GM21381 (cell line): Measurements from ENCODE around the gene FAM131C.
"Not testable (repeated sequence)": the region's sequence is repeated elsewhere in the genome, so short reads cannot be mapped to it uniquely, and the experiment has no call there.

Source experiments
- ATAC-seq: cut with Tn5 transposase; IDR thresholded peaks from one replicate; pipeline ENCODE4 v1.9.1; 2021; ENCODE audit warnings: mild to moderate bottlenecking, moderate library complexity; ENCODE audit not compliant: unreplicated experiment

FAM131C gene

DNA sequence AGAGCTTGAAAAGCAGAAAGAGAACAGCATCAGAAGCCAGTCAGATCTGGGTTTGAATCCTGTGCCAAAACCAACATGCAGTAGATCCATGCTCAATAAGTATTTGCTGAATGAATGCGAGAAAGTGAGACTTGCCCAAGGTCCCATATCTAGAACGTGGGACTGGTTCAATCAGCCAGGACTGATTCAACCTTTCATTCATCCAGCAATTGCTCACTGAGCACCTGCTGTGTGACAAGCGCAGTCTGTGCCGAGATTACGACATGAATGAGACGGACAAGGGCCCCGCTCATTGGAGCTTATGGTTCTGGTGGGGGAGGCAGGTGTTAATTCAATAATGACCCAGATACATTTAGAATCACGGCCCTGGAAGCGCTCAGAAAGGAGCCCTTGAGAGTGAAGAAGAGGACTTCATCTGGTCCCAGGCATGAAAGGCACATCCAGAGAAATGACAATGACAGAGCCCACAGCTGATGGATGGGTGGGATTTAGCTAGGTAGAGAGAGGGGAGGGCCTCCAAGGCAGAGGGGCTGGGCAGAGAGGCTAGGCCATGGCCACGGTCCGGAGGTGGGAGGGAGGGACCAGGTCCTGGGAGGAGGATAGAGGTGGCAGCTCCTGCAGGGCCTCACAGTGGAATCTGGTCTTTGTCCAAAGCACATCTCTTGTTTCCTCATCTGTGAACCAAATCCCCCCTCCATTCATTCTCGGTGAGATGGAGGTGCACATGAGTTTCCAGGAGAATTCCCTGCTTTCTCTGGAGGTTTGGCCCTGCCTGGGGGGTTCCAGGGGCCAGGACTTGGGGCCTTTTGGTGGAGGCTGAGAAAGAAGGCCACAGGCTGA, 4.2 kb upstream of the FAM131C start:
- no peak for ATAC-seq

DNA sequence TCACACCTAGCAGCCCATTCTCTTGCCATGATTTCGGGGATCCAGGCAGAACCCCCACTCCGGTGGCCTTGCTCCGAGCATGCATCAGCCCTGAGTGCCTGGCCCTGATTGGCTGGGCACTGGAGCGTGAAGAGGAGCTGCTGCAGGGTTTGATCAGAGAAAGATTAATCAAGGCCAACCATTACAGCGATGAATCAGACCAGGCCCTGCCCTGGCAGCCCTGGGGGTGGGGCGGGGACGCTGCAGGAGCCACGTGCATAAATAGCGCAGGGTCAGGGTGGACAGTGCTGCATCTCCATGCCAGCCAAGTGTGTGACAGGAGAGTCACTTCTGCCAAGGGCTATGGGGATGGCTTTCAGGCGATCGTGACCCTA, 3.4 kb upstream of the FAM131C start:
- no peak for ATAC-seq

DNA sequence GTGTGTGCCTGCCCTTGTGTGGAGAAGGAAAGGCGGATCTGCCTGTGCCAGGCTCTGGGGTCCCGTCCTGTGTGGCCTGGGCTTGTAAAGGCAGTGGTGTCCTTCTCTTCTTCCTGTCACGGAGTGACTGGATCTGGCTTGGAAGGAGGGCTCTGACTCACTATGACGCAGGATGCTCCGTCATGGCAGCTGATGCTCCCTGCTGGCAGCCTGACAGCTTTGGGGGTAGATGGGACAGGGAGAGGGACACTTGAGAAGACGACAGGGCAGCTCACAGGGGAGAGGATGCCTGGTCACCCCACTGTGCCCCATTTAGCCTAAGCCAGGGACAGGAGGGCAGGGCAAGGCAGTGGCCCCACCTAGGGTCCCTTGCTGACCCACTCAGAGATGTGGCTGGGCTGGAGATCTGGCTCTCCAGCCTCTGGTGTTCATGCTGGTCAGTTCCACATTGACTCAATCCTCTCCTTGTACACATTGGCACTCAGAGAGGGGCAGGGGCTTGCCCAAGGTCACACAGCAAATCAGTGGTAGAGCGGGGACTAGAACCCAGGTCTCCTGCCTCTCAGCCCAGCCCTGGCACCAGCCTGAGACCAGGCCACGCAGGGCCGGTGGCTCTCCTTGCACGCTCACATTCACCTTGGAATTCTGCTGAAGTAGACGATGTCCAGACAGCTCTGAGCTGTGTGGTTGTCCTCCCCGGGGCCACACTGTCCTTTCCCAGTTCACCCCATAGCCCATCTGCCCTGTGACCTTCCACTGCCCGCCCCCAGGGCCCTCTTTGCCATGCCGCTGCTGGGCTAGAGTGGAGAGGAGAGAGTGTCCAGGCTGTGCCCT, 2.8 kb upstream of the FAM131C start:
- ATAC-seq: no peak

DNA sequence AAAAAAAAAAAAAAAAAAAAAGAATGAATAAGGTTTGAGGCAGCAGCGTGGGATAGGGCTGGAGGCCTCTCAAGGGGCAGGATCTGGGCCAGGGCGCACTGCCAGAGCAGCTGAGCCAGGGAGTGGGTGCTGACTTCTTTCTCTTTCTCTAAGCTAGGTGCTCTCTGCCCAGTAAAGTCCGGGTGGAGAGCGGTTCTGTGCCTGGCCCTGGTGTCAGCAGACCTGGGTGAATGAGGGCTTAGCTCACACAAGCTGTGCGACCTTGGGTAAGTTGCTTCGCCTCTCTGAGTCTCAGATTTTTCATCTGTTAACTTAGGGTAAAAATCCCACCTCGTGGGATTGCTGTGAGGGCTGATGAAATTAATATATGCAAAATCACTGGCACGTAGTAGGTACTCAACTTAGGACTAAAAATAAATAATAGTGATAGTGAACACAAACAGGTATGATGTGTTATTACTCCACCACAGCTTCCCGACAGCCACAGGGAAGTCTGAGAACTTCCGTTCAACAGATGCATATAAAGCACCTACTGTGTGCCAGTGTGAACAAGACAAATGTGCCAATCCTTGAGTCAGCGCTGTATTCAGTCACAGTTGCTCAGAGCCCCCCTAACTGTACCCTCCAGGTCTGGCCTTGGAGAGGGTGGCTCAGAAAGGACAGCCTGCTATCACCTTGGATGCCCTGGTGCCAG, 2.0 kb upstream of the FAM131C start:
- ATAC-seq: no peak

DNA sequence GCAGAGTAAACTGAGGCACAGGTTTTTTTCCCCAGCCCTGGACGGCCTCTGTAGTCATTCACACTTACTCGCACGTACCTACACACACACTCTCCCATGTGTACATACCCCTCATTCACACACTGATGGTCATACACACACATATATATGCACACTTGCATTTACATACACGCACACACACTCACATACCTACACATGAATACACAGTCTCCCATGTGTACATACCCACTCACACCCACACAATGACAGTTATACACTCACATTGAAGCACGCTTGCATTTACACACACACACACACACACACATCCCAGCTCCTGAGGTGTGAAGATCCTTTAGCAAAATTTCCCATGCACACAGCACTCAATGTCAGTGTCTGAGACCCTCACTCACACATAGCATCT, 766 bp upstream of the FAM131C start:
- ATAC-seq: no peak

DNA sequence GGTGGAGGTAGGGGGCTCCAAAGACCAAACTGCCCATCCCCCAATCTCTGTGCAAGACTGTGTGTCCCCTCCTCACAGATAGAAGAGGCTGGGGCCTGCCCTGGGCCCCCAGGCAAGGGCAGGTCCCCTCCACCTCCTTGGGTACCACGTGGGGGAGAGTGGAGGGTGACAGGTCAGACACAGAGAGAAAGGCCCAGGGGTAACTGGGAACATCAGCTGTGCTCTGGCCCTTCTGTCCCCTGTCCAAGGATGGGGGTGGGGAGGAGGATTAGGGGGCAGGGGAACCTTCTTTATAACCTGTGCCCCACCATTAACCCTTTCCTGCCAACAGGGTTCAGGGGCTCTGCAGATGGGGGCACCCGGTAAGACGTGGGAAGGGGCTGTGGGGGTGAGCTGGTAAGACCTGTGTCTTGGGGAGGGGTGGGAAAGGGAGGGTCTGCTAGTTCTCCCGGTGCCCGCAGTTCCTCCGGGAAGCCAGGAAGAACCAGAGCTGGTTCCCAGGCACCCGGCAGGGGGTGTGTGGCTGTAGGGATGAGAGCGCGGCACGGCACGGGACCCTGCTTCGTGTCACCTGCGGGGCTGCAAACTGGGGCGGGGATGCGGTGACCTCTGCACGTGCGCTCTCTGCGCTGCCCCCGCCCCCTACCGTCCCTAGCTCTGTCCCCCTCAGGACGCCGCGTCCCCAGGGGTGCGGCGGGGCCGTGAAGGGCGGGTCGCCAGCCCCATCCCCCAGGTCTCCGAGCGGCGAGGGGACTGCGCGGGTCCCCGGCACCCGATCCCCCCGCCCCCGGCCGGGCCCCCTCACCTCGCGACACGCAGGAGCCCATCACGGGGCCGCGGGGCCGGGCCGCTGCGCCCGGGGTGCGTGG, 601 bp downstream of the FAM131C start:
- ATAC-seq: no peak

DNA sequence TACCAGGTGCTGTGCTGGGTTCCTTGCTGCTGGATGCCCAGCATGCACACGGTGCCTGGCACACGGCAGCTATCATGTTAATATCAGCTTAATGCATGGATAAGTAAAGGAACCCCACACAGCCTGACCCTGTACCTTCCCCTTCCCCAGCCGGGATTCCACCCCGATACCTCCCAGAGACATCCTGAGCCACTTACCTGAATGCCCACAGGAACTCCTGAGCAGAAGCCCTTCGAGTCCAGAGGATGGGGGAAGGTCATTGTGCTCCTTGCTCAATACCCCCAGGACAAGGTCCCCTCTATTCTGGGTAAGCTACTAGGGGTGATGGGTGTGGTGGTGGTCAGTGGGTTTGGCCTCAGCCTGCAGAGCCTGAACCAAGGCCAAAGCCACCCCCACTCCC, 1.4 kb downstream of the FAM131C start:
- no peak for ATAC-seq

DNA sequence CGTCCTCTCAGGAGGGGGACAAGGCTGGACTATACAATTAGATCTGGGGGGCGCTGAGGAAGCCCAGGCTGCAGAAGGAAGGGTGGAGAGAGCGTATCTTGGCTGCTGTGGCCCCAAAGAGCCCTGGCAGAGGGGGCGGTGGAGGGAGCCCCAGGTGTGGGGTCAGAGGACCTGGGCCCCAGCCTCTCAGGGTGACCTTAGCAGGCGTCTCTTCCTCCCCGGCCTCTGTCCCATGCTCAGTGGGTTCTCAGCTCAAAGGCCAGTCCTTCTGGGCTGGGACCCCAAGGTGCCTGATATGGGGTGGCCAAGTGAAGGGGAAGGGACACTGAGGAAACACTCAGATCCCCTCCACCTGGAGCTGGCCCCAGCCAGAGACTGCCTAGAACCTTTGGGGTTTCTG, 1.8 kb downstream of the FAM131C start:
- no peak for ATAC-seq

DNA sequence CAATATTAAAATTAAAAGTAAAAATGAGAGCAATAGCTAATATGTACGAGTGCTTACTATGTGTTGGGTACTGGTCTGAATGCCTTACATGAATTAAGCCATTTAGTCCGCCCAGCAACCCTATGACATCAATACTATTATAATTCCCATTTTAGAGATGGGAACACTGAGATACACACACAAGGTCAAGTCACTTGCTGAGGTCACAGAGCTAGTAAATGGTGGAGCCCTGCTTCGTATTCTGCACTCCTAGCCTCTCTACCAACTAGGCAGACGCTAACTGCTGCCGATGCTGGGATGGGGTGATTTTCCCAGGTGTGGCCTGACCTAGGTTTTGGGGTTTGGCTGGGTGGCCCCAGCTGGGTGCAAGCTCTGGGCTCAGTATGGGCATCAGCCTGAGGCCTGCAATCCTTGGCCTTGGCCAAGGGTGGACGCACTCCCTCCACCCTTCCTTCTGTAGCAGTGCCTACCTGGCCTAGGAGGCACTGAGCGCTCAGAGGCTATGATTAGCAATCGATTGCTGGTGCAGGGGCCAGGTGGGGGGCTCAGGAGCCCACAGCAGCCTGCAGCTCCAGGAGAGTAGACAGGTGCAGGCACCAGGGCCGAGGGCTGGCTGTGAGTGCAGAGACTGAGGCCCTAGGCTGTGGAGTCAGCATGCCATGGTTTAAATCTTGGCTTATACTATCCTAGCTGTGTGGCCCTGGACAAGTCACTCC, 2.7 kb downstream of the FAM131C start:
- ATAC-seq: no peak

DNA sequence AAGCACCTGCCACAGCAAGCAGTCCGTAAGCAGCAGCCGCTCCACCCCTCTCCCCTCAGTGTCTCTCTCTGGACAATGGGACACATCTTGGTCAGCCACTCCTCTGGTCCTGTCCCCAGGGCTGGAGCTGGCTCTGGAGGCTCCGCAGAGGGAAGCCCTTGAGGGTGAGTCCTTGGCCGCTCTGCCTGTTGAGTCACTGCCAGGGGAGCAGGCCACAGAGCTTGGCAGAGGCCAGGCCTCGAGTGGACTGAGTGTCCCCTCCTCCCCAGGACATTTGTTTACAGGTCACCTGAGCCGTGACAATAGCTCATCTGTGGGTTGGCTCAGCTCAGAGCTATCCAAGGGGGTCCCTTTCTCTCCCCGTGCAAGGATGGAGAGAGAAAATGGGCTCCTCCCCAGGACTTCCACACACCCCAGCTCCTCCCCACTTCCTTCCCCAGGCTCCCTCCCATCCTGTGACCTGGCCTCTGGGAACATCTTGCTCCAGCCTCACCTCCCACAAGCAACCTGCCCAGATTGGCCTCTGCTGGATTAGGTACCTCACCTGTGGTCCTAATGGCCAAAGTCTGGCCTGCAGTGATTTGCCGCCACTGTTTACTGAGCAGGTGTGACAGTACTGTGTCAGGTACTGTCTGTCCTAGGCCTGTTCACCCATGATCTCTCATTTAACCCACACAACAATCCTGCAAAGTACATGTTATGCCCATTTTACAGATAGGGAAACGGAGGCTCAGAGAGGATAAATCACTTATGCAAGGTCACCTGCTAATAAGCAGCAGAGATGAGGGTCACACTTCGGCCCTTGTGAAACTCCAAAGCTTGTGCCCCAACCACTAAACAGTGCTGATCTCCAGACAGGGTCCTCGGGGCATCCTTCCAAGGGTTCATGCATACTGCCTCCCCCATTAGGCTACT, 4.8 kb downstream of the FAM131C start:
- no peak for ATAC-seq

DNA sequence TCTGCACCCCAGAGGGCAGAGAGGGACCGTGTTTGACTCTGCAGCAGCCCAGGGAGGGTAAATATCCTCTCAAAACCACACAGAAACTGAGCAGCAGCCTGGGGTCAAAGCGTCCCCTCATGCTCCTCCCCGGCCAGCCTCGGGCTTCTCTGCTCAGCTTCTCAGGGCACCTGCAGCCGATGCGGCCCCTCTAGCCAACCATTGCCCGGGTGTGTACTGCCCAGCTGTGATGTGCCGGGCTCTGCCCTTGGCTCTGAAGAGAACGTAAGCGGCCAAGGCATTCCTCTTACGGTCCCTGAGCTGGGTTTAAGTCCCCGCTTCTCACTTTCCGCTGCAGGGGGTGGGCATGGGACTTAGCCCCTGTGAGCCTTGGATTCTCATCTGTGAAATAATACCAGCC, 5.5 kb downstream of the FAM131C start:
- no peak for ATAC-seq

DNA sequence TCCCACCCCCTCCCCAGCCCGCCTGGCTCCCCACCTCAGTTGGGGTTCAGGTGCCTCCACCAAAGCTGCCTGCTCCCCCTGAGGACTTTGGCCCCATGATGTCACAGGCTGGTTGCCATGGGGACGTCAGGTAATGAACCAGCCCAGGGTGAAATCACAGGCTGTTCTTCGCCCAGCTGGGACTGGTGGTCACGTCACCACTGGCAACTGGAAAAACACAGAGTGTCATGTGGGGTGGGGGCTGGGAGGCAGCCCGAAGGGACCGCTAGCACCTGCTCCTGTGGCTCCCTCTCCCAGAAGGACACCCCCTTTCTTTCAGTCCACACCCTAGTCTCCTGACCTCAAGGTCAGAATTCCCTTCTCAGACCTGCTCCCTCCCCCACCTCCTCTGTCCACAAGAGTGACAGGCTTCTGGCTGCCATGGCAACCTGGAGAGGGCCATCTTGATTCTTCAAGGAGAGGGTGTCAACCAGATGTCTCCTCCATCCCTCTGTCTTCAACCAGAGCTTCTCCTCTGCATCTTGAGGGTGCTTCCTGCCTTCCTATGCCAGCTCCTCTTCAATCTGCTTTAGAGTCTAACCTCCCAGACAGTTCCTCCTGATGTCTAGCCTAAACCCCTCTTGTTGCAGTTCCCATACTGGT, 6.2 kb downstream of the FAM131C start:
- ATAC-seq: no peak

DNA sequence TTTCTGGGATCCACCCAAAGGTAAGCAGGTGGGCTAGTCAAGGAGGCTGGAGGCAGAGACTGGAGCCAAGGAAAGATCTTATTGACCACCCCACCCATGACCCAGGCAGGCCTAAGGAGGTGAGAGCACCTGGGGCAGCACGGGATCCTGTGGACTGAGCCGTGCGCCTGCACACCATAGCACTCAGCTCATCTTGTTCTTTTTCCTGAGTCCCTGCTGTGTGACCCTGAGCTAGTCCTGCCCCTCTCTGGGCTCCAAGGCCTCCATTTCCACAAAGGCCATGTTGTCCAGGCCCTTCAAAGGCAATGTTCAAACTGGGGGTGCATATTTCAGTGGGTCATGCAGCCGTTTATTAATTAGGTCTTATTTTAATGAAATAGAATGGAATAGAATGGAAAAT, 7.2 kb downstream of the FAM131C start:
- ATAC-seq: no peak

DNA sequence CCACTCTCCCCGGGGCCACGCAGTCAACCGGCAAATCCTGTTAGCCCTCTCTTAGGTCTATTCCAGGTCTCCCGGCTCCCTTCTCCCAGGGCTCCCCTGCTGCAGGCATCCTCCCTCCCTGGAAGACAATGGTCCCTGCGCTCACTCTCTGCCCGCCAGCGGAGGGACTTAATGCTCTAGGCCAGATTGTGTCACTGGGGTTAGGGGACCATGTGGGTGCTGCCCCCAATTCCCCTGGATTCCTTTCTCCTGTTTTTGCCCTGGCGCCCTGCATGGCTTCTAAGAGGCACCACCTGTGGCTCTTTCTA, 8.2 kb downstream of the FAM131C start:
- ATAC-seq: no peak

DNA sequence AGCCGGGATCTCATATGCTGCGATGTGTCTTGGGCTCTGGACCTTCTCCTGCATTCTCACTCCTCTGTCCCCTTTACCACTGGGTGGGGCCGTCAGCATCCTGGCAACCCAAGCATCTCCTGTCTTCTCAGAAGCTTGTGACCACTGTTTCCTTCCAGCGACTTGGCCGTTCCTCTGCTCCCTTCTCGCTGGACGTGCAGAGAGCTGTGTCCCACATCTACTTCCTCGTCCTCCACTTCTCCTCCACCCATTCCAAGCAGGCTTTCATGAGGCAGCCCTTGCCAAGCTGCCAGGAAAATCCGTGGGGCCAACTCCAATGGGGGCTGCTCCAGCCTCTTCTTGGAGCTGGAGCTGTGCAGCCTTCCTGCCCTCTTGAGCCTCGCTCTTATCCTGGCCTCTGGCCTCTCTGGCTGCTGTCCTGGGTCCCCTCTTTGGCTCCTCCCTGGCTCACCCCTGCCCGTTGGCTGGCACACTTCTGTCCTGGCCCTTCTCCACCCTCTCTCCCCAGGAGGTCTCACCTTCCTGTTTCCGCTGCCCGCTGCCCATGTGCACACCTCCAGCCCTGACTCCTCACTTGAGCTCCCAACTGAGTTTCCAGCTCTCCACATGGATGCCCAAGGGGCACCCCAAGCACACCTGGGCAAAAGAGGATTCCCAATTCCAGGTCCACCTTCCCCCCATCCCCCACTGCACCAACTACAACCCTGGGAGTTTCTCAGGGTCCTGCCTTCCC, 8.7 kb downstream of the FAM131C start:
- no peak for ATAC-seq

DNA sequence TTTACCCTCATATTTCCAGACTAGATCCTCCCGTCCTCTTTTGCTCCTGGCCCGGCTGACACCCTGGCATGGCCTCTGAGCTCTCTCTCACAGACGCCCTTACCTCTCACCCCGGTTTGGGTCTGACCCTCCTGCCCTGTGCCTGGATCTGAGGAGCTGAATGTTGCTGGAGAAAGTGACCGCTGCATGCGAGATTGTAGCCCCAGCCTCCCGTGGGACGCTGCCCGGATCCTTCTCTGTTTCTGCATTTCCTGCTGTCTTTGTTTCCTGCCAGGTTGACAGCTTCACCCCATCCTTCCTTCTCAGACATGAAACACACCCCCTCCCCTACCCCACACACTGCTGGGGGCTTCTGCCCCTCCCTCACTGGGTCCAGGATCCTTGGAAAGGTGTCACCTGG, 9.5 kb downstream of the FAM131C start:
- no peak for ATAC-seq

DNA sequence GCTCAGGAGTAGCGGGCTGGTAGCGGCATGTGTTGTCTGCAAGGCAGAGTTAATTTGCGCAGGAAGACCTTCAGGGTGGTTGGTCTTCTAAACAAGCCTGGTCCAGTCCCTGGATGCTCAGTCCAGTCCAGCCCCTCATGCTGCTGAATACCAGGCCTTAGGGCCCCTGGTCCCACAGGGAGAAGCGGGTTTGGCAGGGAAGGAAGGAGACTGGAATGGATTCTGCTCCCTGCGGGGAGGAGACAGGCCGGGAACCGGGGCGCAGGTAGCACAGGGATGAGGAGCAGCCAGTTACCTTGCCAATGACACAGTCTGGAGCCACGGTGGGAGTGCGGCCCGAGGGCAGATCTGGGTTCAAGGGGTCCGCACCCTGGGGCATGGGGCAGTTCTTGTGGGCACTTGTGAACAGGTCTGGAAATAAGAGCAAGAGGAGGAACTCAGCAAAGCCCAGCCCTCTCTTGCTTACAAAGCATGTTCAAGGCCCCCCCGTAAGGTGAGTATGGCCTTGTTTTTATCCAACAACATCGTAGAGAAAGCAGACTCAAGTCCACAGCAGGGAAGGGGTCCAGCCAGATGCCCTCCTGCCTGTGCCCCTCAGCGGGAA, 10.1 kb downstream of the FAM131C start:
- ATAC-seq: no peak

DNA sequence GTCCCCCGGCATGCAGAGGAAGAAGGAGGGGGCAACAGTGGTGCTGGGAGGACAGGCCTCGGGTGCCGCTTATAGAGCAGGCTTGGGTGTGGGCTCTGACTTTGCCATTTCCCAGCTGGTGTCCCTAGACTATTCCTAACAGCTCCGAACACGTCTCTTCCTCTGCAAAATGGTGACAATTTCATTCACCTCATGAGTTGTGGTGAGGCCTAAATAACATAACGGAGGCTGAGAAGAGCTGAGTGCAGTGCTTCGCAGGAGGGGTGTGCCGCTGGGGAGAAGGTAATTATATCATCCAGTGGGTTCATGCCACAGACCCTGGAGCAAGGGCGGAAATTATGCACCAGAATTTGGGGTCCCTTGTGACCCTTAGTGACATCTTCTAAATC, 10.8 kb downstream of the FAM131C start:
- not testable (repeated sequence) for ATAC-seq
